Activated CD8-positive, alpha-beta memory T cell treated with anti-CD3 and anti-CD28 coated beads, Interleukin-2, amount 50 U/mL, for 24 hours (primary cell): ENCODE data around the gene TRDN.

Source experiments
- DNase-seq: peaks from one replicate; pipeline ENCODE4 v3.0.0-alpha.2; 2020; ENCODE audit errors: extremely low read depth

Gene TRDN

GRCh38 chr6:123176706-123177105 lies 460.0 kb downstream of the TRDN start:
- DNase-seq: no peak

DNA sequence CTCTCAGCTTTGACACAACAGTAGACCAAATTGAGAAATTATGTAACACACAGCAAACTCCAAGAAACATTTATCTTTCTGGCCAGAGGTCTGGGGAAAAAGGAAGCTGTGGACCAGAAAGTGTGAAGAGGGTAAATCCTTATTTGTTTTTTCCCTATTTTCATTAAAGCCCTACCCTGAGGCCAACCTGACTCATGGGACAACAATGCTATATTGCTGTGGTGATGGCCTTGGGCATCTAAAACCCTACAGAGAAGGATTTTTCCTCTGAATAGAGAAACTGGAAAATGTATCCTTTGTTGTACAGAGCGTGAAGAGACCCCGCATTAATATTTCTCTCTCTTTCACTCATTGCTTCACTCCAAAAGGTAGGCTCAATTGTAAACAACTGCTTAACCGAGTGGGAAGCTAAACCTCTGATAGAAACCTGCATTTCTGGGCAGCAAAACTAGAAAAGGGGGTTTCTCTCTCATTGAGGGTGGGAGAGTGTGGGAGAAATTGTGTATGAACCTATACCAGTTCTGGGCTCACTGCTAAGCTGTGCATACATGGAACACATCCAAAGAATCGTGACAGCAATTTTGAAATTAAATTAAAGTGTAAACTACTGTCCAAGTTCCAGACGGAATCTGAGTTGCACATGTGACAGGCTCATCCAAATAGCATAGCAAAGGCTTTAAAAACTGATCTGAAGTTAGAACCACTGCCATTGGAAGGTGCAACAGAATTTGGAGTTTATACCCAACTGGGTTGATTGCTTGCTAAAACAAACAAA lies 465.2 kb downstream of the TRDN start:
- DNase-seq: no peak

- DNase-seq: no peak
These were observed 467.0 kb downstream of the TRDN start for GRCh38 chr6:123169774-123170095.

GRCh38 chr6:123168892-123169773 lies 467.6 kb downstream of the TRDN start:
- DNase-seq: no peak

- no peak for DNase-seq
These were observed 468.3 kb downstream of the TRDN start for GRCh38 chr6:123168466-123168865.
